ENCODE results near the gene C10orf67. TPM values are rescaled to one million over a fixed set of nuclear protein-coding genes. Genes with fewer than 3 reads are reported as not detected.

The C10orf67 gene
- total and polyA plus RNA-seq, 5 donors: 0.18 to 0.66 (median 0.33) TPM

DNA sequence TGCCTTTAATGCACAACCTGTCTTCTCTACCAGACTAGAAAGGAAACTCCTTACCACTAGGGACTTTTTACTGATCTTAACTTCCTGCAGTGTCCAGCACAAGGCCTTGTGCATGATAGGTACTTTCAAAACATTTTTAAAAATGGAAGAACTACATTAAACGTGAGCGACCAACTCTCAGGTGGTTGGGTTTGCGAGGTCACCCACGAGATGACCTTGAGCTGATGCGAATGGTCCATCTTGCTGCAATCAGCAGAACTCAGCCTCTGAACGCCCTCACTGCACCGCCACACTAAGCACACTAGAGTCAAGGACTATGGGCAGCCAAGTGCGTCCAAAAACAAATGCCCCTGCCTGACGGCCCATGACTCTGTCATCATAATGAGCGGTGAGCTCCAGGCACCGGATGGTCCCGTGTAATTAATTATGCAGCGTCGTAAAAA, 187.3 kb downstream of the C10orf67 start:
- H3K27ac ChIP-seq (ENCODE audit: low read length): no peak overlapping the region
- intact Hi-C loops (cut with DNase I): loop anchor here in 2 of 4 donors (5.0 to 10.0 kb wide), 2 partner anchors 375 to 378 kb away; no protein-coding TSS in a partner anchor
- WGBS: 64% methylated on average over 14 of the region's 14 CpGs
- H3K4me1 ChIP-seq (ENCODE audit: control insufficient read depth, insufficient read depth, low read length): no peaks in the 10 kb centered on the region
- no peak for ATAC-seq
- H3K4me3 ChIP-seq (ENCODE audit: low read length): no peak overlapping the region
- H3K9me3 ChIP-seq (ENCODE audit: control insufficient read depth, low read length): no peaks in the 10 kb centered on the region
- no peaks in the 10 kb centered on the region for H3K27me3 ChIP-seq (ENCODE audit: control insufficient read depth, insufficient read depth)
- no peak for DNase-seq

GRCh38 chr10:23156447-23157150, 188.0 kb downstream of the C10orf67 start:
- Histone ChIP-seq H3K4me3 (ENCODE audit: low read length) (no peak overlapping the region), H3K27ac (ENCODE audit: low read length) (no peak overlapping the region), H3K27me3 (ENCODE audit: control insufficient read depth, insufficient read depth) (no peaks in the 10 kb centered on the region), H3K4me1 (ENCODE audit: control insufficient read depth, insufficient read depth, low read length) (no peaks in the 10 kb centered on the region), H3K9me3 (ENCODE audit: control insufficient read depth, low read length) (no peaks in the 10 kb centered on the region)
- 61% methylated on average over 10 of the region's 10 CpGs for WGBS
- intact Hi-C loops (cut with DNase I): loop anchor here in 2 of 4 donors (5.0 to 10.0 kb wide), 2 partner anchors 376 to 378 kb away; no protein-coding TSS in a partner anchor
- ATAC-seq: no peak
- no peak for DNase-seq

- no peak overlapping the region for H3K27ac ChIP-seq (ENCODE audit: low read length)
- no peaks in the 10 kb centered on the region for H3K4me1 ChIP-seq (ENCODE audit: control insufficient read depth, insufficient read depth, low read length)
- ATAC-seq: no peak
- no peak for DNase-seq
- H3K4me3 ChIP-seq (ENCODE audit: low read length): no peak overlapping the region
- WGBS: 78% methylated on average over 7 of the region's 7 CpGs
- H3K27me3 ChIP-seq (ENCODE audit: control insufficient read depth, insufficient read depth): no peaks in the 10 kb centered on the region
- intact Hi-C loops (cut with DNase I): loop anchor here in 2 of 4 donors (5.0 to 10.0 kb wide), 2 partner anchors 377 to 380 kb away; no protein-coding TSS in a partner anchor
- no peaks in the 10 kb centered on the region for H3K9me3 ChIP-seq (ENCODE audit: control insufficient read depth, low read length)
Measured at GRCh38 chr10:23155169-23155568, 189.4 kb downstream of the C10orf67 start.

Small RNA genes lying within 50 kb of the gene (microRNA-seq; reads per million reads assigned to microRNA genes)
- 0 reads per million in 2 donors for gene MIR1254-2

Other genes starting within 250 kb of the C10orf67 start
- gene MSRB2, start 249.2 kb downstream of the C10orf67 start, total RNA-seq: 100 to 1,000 TPM; 112 to 137 (median 118) TPM
- 113 TPM for gene MSRB2, start 249.2 kb downstream of the C10orf67 start, polyA plus RNA-seq
- gene PTF1A, start 152.5 kb downstream of the C10orf67 start, total RNA-seq: not detected
- not detected for gene PTF1A, start 152.5 kb downstream of the C10orf67 start, polyA plus RNA-seq
- gene OTUD1, start 94.3 kb upstream of the C10orf67 start, total RNA-seq: 10 to 100 TPM; 13.5 to 17.8 (median 14.2) TPM
- 27.3 TPM for gene OTUD1, start 94.3 kb upstream of the C10orf67 start, polyA plus RNA-seq